HG02973 (cell line): Measurements from ENCODE around the gene NT5C.

Experiments used
- ATAC-seq: cut with Tn5 transposase; IDR thresholded peaks from one replicate; pipeline ENCODE4 v1.9.1; 2021; ENCODE audit warnings: moderate library complexity; ENCODE audit not compliant: unreplicated experiment

NT5C gene

GRCh38 chr17:75094871-75095399, 36.6 kb downstream of the NT5C start:
- no peak for ATAC-seq

GRCh38 chr17:75093548-75094158, 37.9 kb downstream of the NT5C start:
- no peak for ATAC-seq

- no peak for ATAC-seq
Measured at GRCh38 chr17:75091855-75092327, 39.7 kb downstream of the NT5C start.

GRCh38 chr17:75090871-75091854, 40.4 kb downstream of the NT5C start:
- ATAC-seq: no peak

- no peak for ATAC-seq
Measured at GRCh38 chr17:75088465-75089417, 42.8 kb downstream of the NT5C start.

- peak; percentile 45 for ATAC-seq
Measured at GRCh38 chr17:75087558-75088453, 43.7 kb downstream of the NT5C start, which contains the start of gene SLC16A5. Gene SLC16A5 (plus strand): TSS chr17:75087954. CDS start chr17:75093637, 5,683 bp downstream.

GRCh38 chr17:75087182-75087557, 44.4 kb downstream of the NT5C start:
- ATAC-seq: no peak

GRCh38 chr17:75086496-75087181, 44.9 kb downstream of the NT5C start:
- no peak for ATAC-seq

GRCh38 chr17:75084039-75084660, 47.4 kb downstream of the NT5C start:
- ATAC-seq: no peak

GRCh38 chr17:75082683-75083082, 48.9 kb downstream of the NT5C start:
- no peak for ATAC-seq

GRCh38 chr17:75081611-75082540, 49.7 kb downstream of the NT5C start:
- no peak for ATAC-seq
